Airway epithelial cell (primary cell): Measurements from ENCODE around the gene SUN3. TPM values are rescaled to one million over a fixed set of nuclear protein-coding genes. Genes with fewer than 3 reads are reported as not detected.

Experiments used
- total RNA-seq: library from RNA; depleted of rRNA; stranded (reverse); fragments of >200 nt; gene quantifications from 2 replicates; pipeline ENCODE4 v1.2.3, GENCODE V29; 2015

The SUN3 gene
- not detected in 2 replicates for total RNA-seq

GRCh38 chr7:48028938-48029337 is at the start of gene SUN3:
Gene SUN3 (minus strand): TSS chr7:48029107. CDS start chr7:48028938, 169 bp downstream.

GRCh38 chr7:48035301-48035966 is 6.5 kb upstream of the SUN3 start, which contains the start of gene C7orf57:
Gene C7orf57 (plus strand): TSS chr7:48035543. CDS start chr7:48036309, 766 bp downstream.

GRCh38 chr7:47979145-47979831 is 49.6 kb downstream of the SUN3 start, which contains the start of gene HUS1:
Gene HUS1 (minus strand): TSS chr7:47979615. CDS start chr7:47979519, 96 bp downstream.

GRCh38 chr7:47948141-47948790 is 80.6 kb downstream of the SUN3 start, which contains the start of gene PKD1L1:
Gene PKD1L1 (minus strand): TSS chr7:47948466. CDS start chr7:47948440, 26 bp downstream.

Other genes starting within 250 kb of the SUN3 start
- 0.07 TPM in 1 of 2 replicates, not detected in the other for gene PKD1L1, start 80.6 kb downstream of the SUN3 start, total RNA-seq
- 11.8 and 13.7 TPM in 2 replicates for gene HUS1, start 49.5 kb downstream of the SUN3 start, total RNA-seq
- gene C7orf57, start 6.4 kb upstream of the SUN3 start, total RNA-seq = 0.14 TPM in 2 replicates
- 79.9 and 81.5 TPM in 2 replicates for gene UPP1, start 60.2 kb upstream of the SUN3 start, total RNA-seq
- gene ABCA13, start 142.4 kb upstream of the SUN3 start, total RNA-seq = 0.84 and 0.99 TPM in 2 replicates